Activated CD4-positive, alpha-beta T cell treated with anti-CD3 and anti-CD28 coated beads, Interleukin-2, amount 10 ng/mL, durations not matched to agents 24 days and 14 days (primary cell): Measurements from ENCODE around the gene PRR35. TPM values are rescaled to one million over a fixed set of nuclear protein-coding genes. Genes with fewer than 3 reads are reported as not detected.

ENCODE experiments used
- DNase-seq: peaks from one replicate; pipeline ENCODE4 v3.0.0; 2022
- H3K27ac Mint-ChIP-seq: one replicate; pipeline ENCODE4 v1.8.0; 2022; ENCODE audit warnings: mild to moderate bottlenecking, mixed read lengths
- H3K27me3 Mint-ChIP-seq: one replicate; pipeline ENCODE4 v1.8.0; 2022; ENCODE audit warnings: mixed read lengths
- H3K36me3 Mint-ChIP-seq: one replicate; pipeline ENCODE4 v1.8.0; 2022; ENCODE audit warnings: low read depth, mild to moderate bottlenecking, mixed read lengths
- H3K4me1 Mint-ChIP-seq: one replicate; pipeline ENCODE4 v1.8.0; 2021; ENCODE audit warnings: mixed read lengths
- H3K4me3 Mint-ChIP-seq: one replicate; pipeline ENCODE4 v1.8.0; 2022; ENCODE audit warnings: mild to moderate bottlenecking, moderate library complexity, mixed read lengths
- H3K9me3 Mint-ChIP-seq: one replicate; pipeline ENCODE4 v1.8.0; 2021; ENCODE audit warnings: mixed read lengths
- intact Hi-C: fragments of 100-400 bp; cut with micrococcal nuclease; formaldehyde crosslinking; loops from one replicate; pipeline ENCODE4 v1.15.1; 2023
- total RNA-seq: library from RNA; stranded (reverse); gene quantifications from 2 replicates; pipeline ENCODE4 v1.2.3, GENCODE V29; 2022

PRR35 gene
- total RNA-seq, result not detected in 2 replicates

GRCh38 chr16:560204-560700, at the start of gene PRR35:
Gene PRR35 (plus strand): TSS chr16:560394. CDS start chr16:563295, 2,901 bp downstream.
- H3K36me3 Mint-ChIP-seq, result no peaks in the 10 kb centered on the region
- intact Hi-C loops, result loop anchor here (10.0 kb wide), 2 partner anchors 55 to 105 kb away; partner anchors contain the start of gene RHOT2
- no peaks in the 10 kb centered on the region for H3K4me1 Mint-ChIP-seq
- peaks cover 10% of the 10 kb centered on the region for H3K27me3 Mint-ChIP-seq
- H3K4me3 Mint-ChIP-seq, result no peak within 1 kb of the TSS
- no peak within 1 kb of the TSS for H3K27ac Mint-ChIP-seq
- H3K9me3 Mint-ChIP-seq, result no peaks in the 10 kb centered on the region
- DNase-seq, result no peak

GRCh38 chr16:512802-513201, 47.4 kb upstream of the PRR35 start:
- Mint-ChIP-seq H3K36me3 (peaks cover 2% of the 10 kb centered on the region), H3K27ac (peak overlapping the region; percentile 29), H3K27me3 (no peaks in the 10 kb centered on the region), H3K9me3 (no peaks in the 10 kb centered on the region), H3K4me1 (no peaks in the 10 kb centered on the region), H3K4me3 (no peak overlapping the region)
- intact Hi-C loops, result no loop called here
- DNase-seq, result no peak

- Mint-ChIP-seq H3K9me3 (no peaks in the 10 kb centered on the region), H3K36me3 (peaks cover 2% of the 10 kb centered on the region), H3K4me3 (no peak overlapping the region), H3K27me3 (no peaks in the 10 kb centered on the region), H3K4me1 (no peaks in the 10 kb centered on the region), H3K27ac (no peak overlapping the region)
- intact Hi-C loops, result no loop called here
- no peak for DNase-seq
Observed at GRCh38 chr16:513950-514349, 46.2 kb upstream of the PRR35 start.

DNA sequence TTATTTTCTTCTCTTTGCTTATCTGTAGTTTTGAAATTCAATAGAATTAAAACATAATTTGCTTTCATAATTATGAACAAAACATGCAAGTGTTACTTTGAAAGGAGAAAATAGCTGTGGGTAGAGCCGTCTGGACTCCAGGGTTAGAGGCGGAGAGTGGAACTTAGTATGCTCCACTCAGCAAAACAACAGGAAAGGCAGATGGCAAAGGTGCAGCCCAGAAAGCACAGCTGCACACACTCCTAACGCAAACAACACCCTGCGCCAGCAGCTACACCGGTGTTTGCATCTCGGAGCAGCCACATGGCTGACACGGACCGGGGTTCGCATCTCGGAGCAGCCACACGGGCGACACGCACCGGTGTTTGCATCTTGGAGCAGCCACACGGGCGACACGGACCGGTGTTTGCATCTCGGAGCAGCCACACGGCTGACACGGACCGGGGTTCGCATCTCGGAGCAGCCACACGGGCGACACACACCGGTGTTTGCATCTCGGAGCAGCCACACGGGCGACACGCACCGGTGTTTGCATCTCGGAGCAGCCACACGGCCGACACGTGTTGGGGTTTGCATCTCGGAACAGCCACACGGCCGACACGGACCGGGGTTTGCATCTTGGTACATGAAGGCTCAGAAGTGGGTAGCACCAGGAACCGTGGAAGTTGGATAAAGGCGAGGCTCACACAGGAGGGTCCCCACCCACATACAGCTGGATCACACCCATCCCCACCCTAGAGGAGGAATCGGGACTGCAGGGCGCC, 44.8 kb upstream of the PRR35 start:
- no peak overlapping the region for H3K4me3 Mint-ChIP-seq
- no peaks in the 10 kb centered on the region for H3K4me1 Mint-ChIP-seq
- intact Hi-C loops, result no loop called here
- no peak overlapping the region for H3K27ac Mint-ChIP-seq
- peaks cover 4% of the 10 kb centered on the region for H3K36me3 Mint-ChIP-seq
- no peaks in the 10 kb centered on the region for H3K9me3 Mint-ChIP-seq
- no peak for DNase-seq
- H3K27me3 Mint-ChIP-seq, result no peaks in the 10 kb centered on the region

- H3K36me3 Mint-ChIP-seq, result peaks cover 4% of the 10 kb centered on the region
- DNase-seq, result no peak
- no peak overlapping the region for H3K27ac Mint-ChIP-seq
- intact Hi-C loops, result no loop called here
- no peaks in the 10 kb centered on the region for H3K9me3 Mint-ChIP-seq
- H3K27me3 Mint-ChIP-seq, result no peaks in the 10 kb centered on the region
- no peak overlapping the region for H3K4me3 Mint-ChIP-seq
- H3K4me1 Mint-ChIP-seq, result no peaks in the 10 kb centered on the region
Observed at GRCh38 chr16:515939-516226, 44.3 kb upstream of the PRR35 start.

DNA sequence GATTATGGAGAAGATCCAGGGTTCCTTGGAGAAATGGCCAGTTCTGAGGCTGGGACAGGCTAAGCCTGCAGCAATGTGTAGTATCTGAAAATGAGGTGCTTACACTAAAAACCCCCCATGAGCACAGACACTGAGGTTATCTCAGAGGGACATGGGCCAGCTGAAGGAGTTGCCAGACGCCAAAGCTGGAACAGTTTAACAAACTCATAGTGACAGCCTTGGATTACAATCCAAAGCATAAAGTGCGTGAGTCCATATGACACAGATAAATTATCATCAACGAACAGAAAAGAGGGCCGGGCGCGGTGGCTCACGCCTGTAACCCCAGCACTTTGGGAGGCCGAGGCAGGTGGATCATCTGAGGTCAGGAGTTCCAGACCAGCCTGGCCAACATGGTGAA, 43.9 kb upstream of the PRR35 start:
- peaks cover 4% of the 10 kb centered on the region for H3K36me3 Mint-ChIP-seq
- H3K4me1 Mint-ChIP-seq, result no peaks in the 10 kb centered on the region
- no peaks in the 10 kb centered on the region for H3K27me3 Mint-ChIP-seq
- H3K27ac Mint-ChIP-seq, result no peak overlapping the region
- H3K4me3 Mint-ChIP-seq, result no peak overlapping the region
- intact Hi-C loops, result no loop called here
- H3K9me3 Mint-ChIP-seq, result no peaks in the 10 kb centered on the region
- DNase-seq, result no peak

- H3K27me3 Mint-ChIP-seq, result no peaks in the 10 kb centered on the region
- no peaks in the 10 kb centered on the region for H3K9me3 Mint-ChIP-seq
- peaks cover 7% of the 10 kb centered on the region for H3K36me3 Mint-ChIP-seq
- DNase-seq, result no peak
- H3K4me1 Mint-ChIP-seq, result no peaks in the 10 kb centered on the region
- intact Hi-C loops, result no loop called here
- no peak overlapping the region for H3K4me3 Mint-ChIP-seq
- no peak overlapping the region for H3K27ac Mint-ChIP-seq
Observed at GRCh38 chr16:518858-519257, 41.3 kb upstream of the PRR35 start.

DNA sequence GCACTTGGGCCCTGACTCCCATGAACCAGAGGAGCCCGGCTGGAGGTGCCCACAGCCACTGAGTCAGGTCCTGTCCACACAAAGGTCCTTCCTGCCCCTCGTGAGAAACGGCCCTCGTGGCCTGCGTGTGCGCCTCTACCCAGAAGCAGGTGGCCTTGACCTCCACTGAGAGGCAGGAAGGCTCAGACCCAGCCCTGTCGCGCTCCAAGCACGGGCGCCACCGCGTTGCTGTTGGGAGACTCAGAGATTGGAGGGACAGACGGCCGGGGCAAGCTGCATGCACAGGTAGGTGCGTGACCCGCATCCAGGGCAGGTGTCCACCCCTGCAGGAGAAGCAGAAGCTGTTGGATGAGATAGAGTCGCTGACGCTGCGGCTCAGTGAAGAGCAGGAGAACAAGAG, 40.8 kb upstream of the PRR35 start:
- Mint-ChIP-seq H3K4me1 (no peaks in the 10 kb centered on the region), H3K4me3 (no peak overlapping the region), H3K27me3 (no peaks in the 10 kb centered on the region), H3K36me3 (peaks cover 7% of the 10 kb centered on the region), H3K9me3 (no peaks in the 10 kb centered on the region), H3K27ac (no peak overlapping the region)
- no peak for DNase-seq
- intact Hi-C loops, result no loop called here

GRCh38 chr16:519841-520687, 40.1 kb upstream of the PRR35 start:
- H3K27ac Mint-ChIP-seq, result no peak overlapping the region
- H3K9me3 Mint-ChIP-seq, result no peaks in the 10 kb centered on the region
- H3K27me3 Mint-ChIP-seq, result no peaks in the 10 kb centered on the region
- no peak for DNase-seq
- H3K4me1 Mint-ChIP-seq, result no peaks in the 10 kb centered on the region
- H3K36me3 Mint-ChIP-seq, result peaks cover 7% of the 10 kb centered on the region
- intact Hi-C loops, result no loop called here
- no peak overlapping the region for H3K4me3 Mint-ChIP-seq

GRCh38 chr16:520847-521246, 39.3 kb upstream of the PRR35 start:
- H3K36me3 Mint-ChIP-seq, result peaks cover 9% of the 10 kb centered on the region
- no peaks in the 10 kb centered on the region for H3K9me3 Mint-ChIP-seq
- intact Hi-C loops, result no loop called here
- DNase-seq, result no peak
- H3K27me3 Mint-ChIP-seq, result no peaks in the 10 kb centered on the region
- no peak overlapping the region for H3K27ac Mint-ChIP-seq
- no peak overlapping the region for H3K4me3 Mint-ChIP-seq
- H3K4me1 Mint-ChIP-seq, result peaks cover 5% of the 10 kb centered on the region

DNA sequence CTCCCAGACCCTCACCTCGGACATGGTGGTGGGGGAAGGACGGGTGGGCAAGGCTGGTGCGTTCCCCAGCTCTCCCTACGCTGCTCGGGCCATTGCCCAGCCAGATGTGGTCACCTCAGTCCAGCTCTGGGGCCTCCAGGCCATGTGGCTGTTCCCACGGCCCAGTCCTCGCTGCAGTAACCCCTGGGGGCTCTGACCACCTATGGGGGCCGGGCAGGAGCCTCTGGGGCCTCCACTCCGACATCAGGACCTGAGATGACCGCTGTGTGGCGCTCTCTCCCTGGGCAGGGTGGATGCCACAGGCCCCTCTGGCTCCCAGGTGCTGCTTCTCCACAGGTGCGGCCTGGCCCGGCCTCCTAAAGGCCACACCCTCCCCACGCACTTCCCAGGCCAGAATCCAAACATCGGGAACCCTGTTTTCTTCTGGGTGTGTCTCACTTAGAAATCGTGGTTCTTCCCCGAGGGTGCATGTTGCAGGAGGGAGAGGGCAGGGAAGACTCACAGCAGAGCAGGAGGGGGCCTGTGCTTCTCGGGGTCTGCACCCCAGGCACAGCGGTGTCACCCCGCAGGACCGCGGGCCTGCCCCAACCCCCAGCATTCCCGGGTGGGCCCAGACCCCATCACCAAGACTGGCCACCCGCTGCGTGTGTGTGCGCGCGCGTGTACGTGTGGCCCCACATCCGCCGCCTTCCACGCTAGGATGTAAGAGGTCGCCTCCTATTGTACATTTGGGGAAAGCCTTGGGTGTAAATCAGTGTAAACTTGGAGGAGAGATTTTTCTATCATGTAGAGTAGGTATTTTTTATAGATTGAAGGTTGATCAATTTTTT, 38.6 kb upstream of the PRR35 start:
- intact Hi-C loops, result no loop called here
- no peak overlapping the region for H3K27ac Mint-ChIP-seq
- no peak overlapping the region for H3K4me3 Mint-ChIP-seq
- DNase-seq, result no peak
- H3K4me1 Mint-ChIP-seq, result peaks cover 8% of the 10 kb centered on the region
- H3K27me3 Mint-ChIP-seq, result no peaks in the 10 kb centered on the region
- peaks cover 9% of the 10 kb centered on the region for H3K36me3 Mint-ChIP-seq
- H3K9me3 Mint-ChIP-seq, result no peaks in the 10 kb centered on the region

- intact Hi-C loops, result no loop called here
- Mint-ChIP-seq H3K27ac (no peak overlapping the region), H3K4me3 (no peak overlapping the region), H3K36me3 (peaks cover 7% of the 10 kb centered on the region), H3K27me3 (no peaks in the 10 kb centered on the region), H3K9me3 (no peaks in the 10 kb centered on the region), H3K4me1 (peaks cover 9% of the 10 kb centered on the region)
- DNase-seq, result no peak
Observed at GRCh38 chr16:522320-523096, 37.7 kb upstream of the PRR35 start.

GRCh38 chr16:523097-523741, 37.0 kb upstream of the PRR35 start:
- intact Hi-C loops, result no loop called here
- Mint-ChIP-seq H3K4me1 (peaks cover 9% of the 10 kb centered on the region), H3K4me3 (no peak overlapping the region), H3K36me3 (peaks cover 7% of the 10 kb centered on the region), H3K27ac (no peak overlapping the region), H3K27me3 (no peaks in the 10 kb centered on the region), H3K9me3 (no peaks in the 10 kb centered on the region)
- no peak for DNase-seq
